H9 (cell line): ENCODE data around the gene RPS19BP1. TPM values are rescaled to one million over a fixed set of nuclear protein-coding genes. Genes with fewer than 3 reads are reported as not detected.

Experiments used
- DNase-seq: peaks from one replicate; pipeline ENCODE4 v3.0.0-alpha.2; 2017
- H2AFZ ChIP-seq: one replicate; pipeline ENCODE4 v1.6.1; 2013; ENCODE audit warnings: mild to moderate bottlenecking, low read length, control low read depth, moderate library complexity
- H2AK5ac ChIP-seq: 2 replicates; pipeline ENCODE4 v1.6.1; 2013; ENCODE audit warnings: low read length, control low read depth, mixed read lengths; ENCODE audit not compliant: insufficient read length
- H2BK120ac ChIP-seq: one replicate; pipeline ENCODE4 v1.6.1; 2013; ENCODE audit warnings: low read depth, mild to moderate bottlenecking, low read length, control low read depth, inconsistent platforms; ENCODE audit not compliant: poor library complexity, severe bottlenecking
- H2BK12ac ChIP-seq: 2 replicates; pipeline ENCODE4 v1.6.1; 2013; ENCODE audit warnings: low read length, control low read depth, mixed read lengths, low read depth; ENCODE audit not compliant: insufficient read length
- H2BK15ac ChIP-seq: 2 replicates; pipeline ENCODE4 v1.6.1; 2013; ENCODE audit warnings: low read depth, low read length, control low read depth
- H2BK20ac ChIP-seq: one replicate; pipeline ENCODE4 v1.6.1; 2013; ENCODE audit warnings: low read depth, mild to moderate bottlenecking, low read length, control low read depth, inconsistent platforms; ENCODE audit not compliant: poor library complexity, severe bottlenecking
- H2BK5ac ChIP-seq: 2 replicates; pipeline ENCODE4 v1.6.1; 2013; ENCODE audit warnings: low read length, control low read depth, mixed read lengths; ENCODE audit not compliant: insufficient read length
- H3K14ac ChIP-seq: 2 replicates; pipeline ENCODE4 v1.6.1; 2013; ENCODE audit warnings: low read length, control low read depth; ENCODE audit not compliant: insufficient read depth
- H3K18ac ChIP-seq: 2 replicates; pipeline ENCODE4 v1.6.1; 2013; ENCODE audit warnings: low read depth, mild to moderate bottlenecking, mixed read lengths, low read length, control low read depth; ENCODE audit not compliant: insufficient read length
- H3K23ac ChIP-seq: 2 replicates; pipeline ENCODE4 v1.6.1; 2013; ENCODE audit warnings: low read length, control low read depth, mixed read lengths, low read depth; ENCODE audit not compliant: insufficient read length
- H3K23me2 ChIP-seq: 2 replicates; pipeline ENCODE4 v1.6.1; 2013; ENCODE audit warnings: low read depth, mild to moderate bottlenecking, mixed read lengths, low read length, control low read depth; ENCODE audit not compliant: insufficient read length, poor library complexity, severe bottlenecking
- H3K27ac ChIP-seq: 2 replicates; pipeline ENCODE4 v1.5.1; 2013; ENCODE audit warnings: low read length, control low read depth, mixed read lengths, low read depth; ENCODE audit not compliant: insufficient read length
- H3K27me3 ChIP-seq: 2 replicates; pipeline ENCODE4 v1.6.1; 2013; ENCODE audit warnings: low read length, control low read depth, inconsistent platforms; ENCODE audit not compliant: insufficient read depth
- H3K4ac ChIP-seq: 2 replicates; pipeline ENCODE4 v1.6.1; 2013; ENCODE audit warnings: low read depth, mild to moderate bottlenecking, control low read depth, inconsistent platforms, low read length, moderate library complexity
- H3K4me1 ChIP-seq: 2 replicates; pipeline ENCODE4 v1.6.1; 2013; ENCODE audit warnings: low read length, control low read depth, inconsistent platforms; ENCODE audit not compliant: insufficient read depth
- H3K4me2 ChIP-seq: 2 replicates; pipeline ENCODE4 v1.6.1; 2013; ENCODE audit warnings: low read length, control low read depth, mixed read lengths; ENCODE audit not compliant: insufficient read length, insufficient read depth
- H3K56ac ChIP-seq: 2 replicates; pipeline ENCODE4 v1.6.1; 2013; ENCODE audit warnings: low read depth, mild to moderate bottlenecking, mixed read lengths, low read length, control low read depth; ENCODE audit not compliant: insufficient read length
- H3K79me1 ChIP-seq: 2 replicates; pipeline ENCODE4 v1.6.1; 2013; ENCODE audit warnings: low read depth, mild to moderate bottlenecking, moderate library complexity, low read length, control low read depth, inconsistent platforms; ENCODE audit not compliant: insufficient read depth, poor library complexity, severe bottlenecking
- H3K79me2 ChIP-seq: 2 replicates; pipeline ENCODE4 v1.6.1; 2013; ENCODE audit warnings: low read length, control low read depth, inconsistent platforms; ENCODE audit not compliant: insufficient read depth
- H3K9ac ChIP-seq: 2 replicates; pipeline ENCODE4 v1.6.1; 2013; ENCODE audit warnings: low read length, control low read depth, mixed read lengths; ENCODE audit not compliant: insufficient read length; ENCODE audit errors: extremely low read depth
- H3K9me3 ChIP-seq: one replicate; pipeline ENCODE4 v1.6.1; 2013; ENCODE audit warnings: low read depth, low read length, inconsistent platforms; ENCODE audit not compliant: control insufficient read depth
- H3T11ph ChIP-seq: one replicate; pipeline ENCODE4 v1.6.1; 2013; ENCODE audit warnings: mild to moderate bottlenecking, low read length, control low read depth, inconsistent platforms
- H4K20me1 ChIP-seq: one replicate; pipeline ENCODE4 v1.6.1; 2013; ENCODE audit not compliant: control insufficient read depth, insufficient read length, insufficient read depth
- H4K5ac ChIP-seq: 2 replicates; pipeline ENCODE4 v1.6.1; 2013; ENCODE audit warnings: low read depth, mild to moderate bottlenecking, mixed read lengths, low read length, control low read depth; ENCODE audit not compliant: insufficient read length
- H4K8ac ChIP-seq: replicated peaks from 2 replicates; pipeline ENCODE4 v1.6.1; 2013; ENCODE audit warnings: low read length, control low read depth, mixed read lengths, low read depth; ENCODE audit not compliant: insufficient read length
- H4K91ac ChIP-seq: 2 replicates; pipeline ENCODE4 v1.6.1; 2013; ENCODE audit warnings: low read depth, mild to moderate bottlenecking, moderate library complexity, mixed read lengths, low read length, control low read depth; ENCODE audit not compliant: insufficient read length
- H3K27ac Mint-ChIP-seq, 3 experiments: 2 replicates in 2 of 3; 3 replicates in 1 of 3; pipeline ENCODE4 v1.8.0; 2020 to 2021; ENCODE audit warnings: mixed read lengths in 3 of 3, mild to moderate bottlenecking in 1 of 3, moderate library complexity in 1 of 3
- H3K27me3 Mint-ChIP-seq: 2 replicates; pipeline ENCODE4 v1.8.0; 2021; ENCODE audit warnings: low read depth, mild to moderate bottlenecking, moderate library complexity, mixed read lengths
- H3K36me3 Mint-ChIP-seq, 3 experiments: 2 replicates in 2 of 3; 3 replicates in 1 of 3; pipeline ENCODE4 v1.8.0; 2020 to 2021; ENCODE audit warnings: low read depth in 3 of 3, mixed read lengths in 3 of 3; ENCODE audit not compliant: insufficient read depth in 1 of 3
- H3K4me1 Mint-ChIP-seq, 2 experiments: 2 replicates each; pipeline ENCODE4 v1.8.0; 2020; ENCODE audit warnings: mixed read lengths in 2 of 2
- H3K4me3 Mint-ChIP-seq, 2 experiments: 2 replicates in 1 of 2; 3 replicates in 1 of 2; pipeline ENCODE4 v1.8.0; 2020 to 2021; ENCODE audit warnings: mild to moderate bottlenecking in 2 of 2, mixed read lengths in 2 of 2, moderate library complexity in 1 of 2
- H3K9me3 Mint-ChIP-seq, 2 experiments: 2 replicates in 1 of 2; 3 replicates in 1 of 2; pipeline ENCODE4 v1.8.0; 2020; ENCODE audit warnings: mild to moderate bottlenecking in 2 of 2, mixed read lengths in 2 of 2, moderate library complexity in 1 of 2
- WGBS: extraction: QIAGEN DNeasy Blood & Tissue Kit; methylation state at CpG from one replicate; pipeline ENCODE4 v1.1.7; 2013; ENCODE audit warnings: missing lambda C conversion rate, low lambda C conversion rate, mixed read lengths; ENCODE audit not compliant: insufficient read length; ENCODE audit errors: extremely low coverage; 5-methylcytosine and 5-hydroxymethylcytosine counted together
- total RNA-seq: library from RNA; stranded (reverse); gene quantifications from 2 replicates; pipeline ENCODE4 v1.2.1, GENCODE V29; 2021
- TF ChIP-seq, protein P1 (sequence below): fragments of 200-600 bp; sonication (generic); conservative IDR thresholded peaks from 3 replicates; pipeline ENCODE4 v1.8.0; 2021; ENCODE audit warnings: antibody characterized with exemption, mild to moderate bottlenecking

The RPS19BP1 gene
- total RNA-seq, 1 experiment from 2014 or later, result 65.0 TPM

- TF ChIP-seq, protein P1, sequence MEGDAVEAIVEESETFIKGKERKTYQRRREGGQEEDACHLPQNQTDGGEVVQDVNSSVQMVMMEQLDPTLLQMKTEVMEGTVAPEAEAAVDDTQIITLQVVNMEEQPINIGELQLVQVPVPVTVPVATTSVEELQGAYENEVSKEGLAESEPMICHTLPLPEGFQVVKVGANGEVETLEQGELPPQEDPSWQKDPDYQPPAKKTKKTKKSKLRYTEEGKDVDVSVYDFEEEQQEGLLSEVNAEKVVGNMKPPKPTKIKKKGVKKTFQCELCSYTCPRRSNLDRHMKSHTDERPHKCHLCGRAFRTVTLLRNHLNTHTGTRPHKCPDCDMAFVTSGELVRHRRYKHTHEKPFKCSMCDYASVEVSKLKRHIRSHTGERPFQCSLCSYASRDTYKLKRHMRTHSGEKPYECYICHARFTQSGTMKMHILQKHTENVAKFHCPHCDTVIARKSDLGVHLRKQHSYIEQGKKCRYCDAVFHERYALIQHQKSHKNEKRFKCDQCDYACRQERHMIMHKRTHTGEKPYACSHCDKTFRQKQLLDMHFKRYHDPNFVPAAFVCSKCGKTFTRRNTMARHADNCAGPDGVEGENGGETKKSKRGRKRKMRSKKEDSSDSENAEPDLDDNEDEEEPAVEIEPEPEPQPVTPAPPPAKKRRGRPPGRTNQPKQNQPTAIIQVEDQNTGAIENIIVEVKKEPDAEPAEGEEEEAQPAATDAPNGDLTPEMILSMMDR, result peak; percentile 98
- Histone ChIP-seq H3K23ac (no peak overlapping the region), H3K4ac (no peak overlapping the region), H3K9ac (no peak overlapping the region), H3K4me1 (peaks cover 3% of the 10 kb centered on the region; the same call in 1 of the 2 replicates), H3K27me3 (no peaks in the 10 kb centered on the region), H2BK120ac (no peak overlapping the region), H2AFZ (no peak overlapping the region), H3K79me1 (no peaks in the 10 kb centered on the region), H3K23me2 (peaks cover 6% of the 10 kb centered on the region), H4K20me1 (no peaks in the 10 kb centered on the region), H2AK5ac (no peak overlapping the region), H4K91ac (no peak overlapping the region), H2BK20ac (no peak overlapping the region), H3K79me2 (peaks cover 2% of the 10 kb centered on the region; the same call in 1 of the 2 replicates), H3K14ac (0 out of 2 replicates have a peak overlapping the region, but pooled peaks have one; percentile 5), H2BK12ac (no peak overlapping the region), H4K5ac (no peak overlapping the region), H3K56ac (no peak overlapping the region), H4K8ac (no peak overlapping the region), H3K4me2 (peak overlapping the region; percentile 2), H3K9me3 (no peaks in the 10 kb centered on the region), H3K18ac (no peak overlapping the region), H3T11ph (no peak overlapping the region), H2BK5ac (no peak overlapping the region), H2BK15ac (no peak overlapping the region), H3K27ac (no peak overlapping the region)
- Mint-ChIP-seq H3K9me3 (no peaks in the 10 kb centered on the region; a peak in 1 of 5 replicates), H3K4me3 (peak overlapping the region; percentile 21 to 61; a peak in 4 of 5 replicates), H3K27ac (no peak overlapping the region), H3K36me3 (peaks cover 5 to 21% (median 18%) of the 10 kb centered on the region in 3 experiments), H3K4me1 (peaks cover 46 to 54% of the 10 kb centered on the region in 2 experiments), H3K27me3 (no peaks in the 10 kb centered on the region; the same call in none of the 2 replicates)
- no CpG with 5 or more reads among the region's 41 CpGs for WGBS
- DNase-seq, result peak; percentile 90
These were observed 2.2 kb upstream of the RPS19BP1 start for GRCh38 chr22:39534591-39535356.
